ENCODE results near the gene EMC8.

EMC8 gene

GRCh38 chr16:85746460-85747215 is 52.7 kb downstream of the EMC8 start:
- Histone ChIP-seq H3K79me2 (ENCODE audit: low read length) (no peaks in the 10 kb centered on the region), H3K9ac (ENCODE audit: low read length) (no peak overlapping the region), H3K27ac (ENCODE audit: low read length) (no peak overlapping the region)

GRCh38 chr16:85738923-85739715 is 60.2 kb downstream of the EMC8 start:
- no peaks in the 10 kb centered on the region for H3K9me3 ChIP-seq (ENCODE audit: insufficient read depth, low read length)
- no peaks in the 10 kb centered on the region for H3K36me3 ChIP-seq (replicated peaks; ENCODE audit: low read depth, low read length)
- H2AFZ ChIP-seq (ENCODE audit: low read depth, low read length) = no peak overlapping the region
- no peaks in the 10 kb centered on the region for H3K4me1 ChIP-seq (ENCODE audit: low read length)
- no peaks in the 10 kb centered on the region for H4K20me1 ChIP-seq (ENCODE audit: insufficient read depth, low read length)
- no peak for TF ChIP-seq CTCF (IDR thresholded peaks at IDR 0.05; ENCODE audit: low read depth, low read length)
- TF ChIP-seq EZH2phosphoT487 (IDR thresholded peaks at IDR 0.05; ENCODE audit: low read depth) = no peak
- H3K27me3 ChIP-seq (ENCODE audit: low read depth, low read length) = peaks cover 19% of the 10 kb centered on the region
- H3K27ac ChIP-seq (ENCODE audit: low read length) = no peak overlapping the region
- no peak overlapping the region for H3K4me2 ChIP-seq (ENCODE audit: low read length)
- H3K79me2 ChIP-seq (ENCODE audit: low read length) = no peaks in the 10 kb centered on the region
- H3K9ac ChIP-seq (ENCODE audit: low read length) = no peak overlapping the region
- H3K4me3 ChIP-seq (ENCODE audit: low read length) = no peak overlapping the region

More at GRCh38 chr16:85746460-85747215, 52.7 kb downstream of the EMC8 start:
- TF ChIP-seq EZH2phosphoT487 (IDR thresholded peaks at IDR 0.05; ENCODE audit: low read depth) = no peak
- no peaks in the 10 kb centered on the region for H3K36me3 ChIP-seq (replicated peaks; ENCODE audit: low read depth, low read length)
- H3K4me2 ChIP-seq (ENCODE audit: low read length) = no peak overlapping the region
- H4K20me1 ChIP-seq (ENCODE audit: insufficient read depth, low read length) = 0 out of 2 replicates have a peak, but pooled peaks cover 2% of the 10 kb centered on the region
- H3K27me3 ChIP-seq (ENCODE audit: low read depth, low read length) = peaks cover 41% of the 10 kb centered on the region
- H3K4me3 ChIP-seq (ENCODE audit: low read length) = no peak overlapping the region
- peaks cover 11% of the 10 kb centered on the region; the same call in 1 of the 2 replicates for H3K4me1 ChIP-seq (ENCODE audit: low read length)
- H2AFZ ChIP-seq (ENCODE audit: low read depth, low read length) = no peak overlapping the region
- H3K9me3 ChIP-seq (ENCODE audit: insufficient read depth, low read length) = no peaks in the 10 kb centered on the region

- Histone ChIP-seq H3K79me2 (ENCODE audit: low read length) (no peaks in the 10 kb centered on the region), H3K9me3 (ENCODE audit: insufficient read depth, low read length) (no peaks in the 10 kb centered on the region), H3K4me2 (ENCODE audit: low read length) (no peak overlapping the region), H3K4me1 (ENCODE audit: low read length) (no peaks in the 10 kb centered on the region), H3K36me3 (replicated peaks; ENCODE audit: low read depth, low read length) (no peaks in the 10 kb centered on the region), H3K4me3 (ENCODE audit: low read length) (no peak overlapping the region), H4K20me1 (ENCODE audit: insufficient read depth, low read length) (no peaks in the 10 kb centered on the region), H3K27ac (ENCODE audit: low read length) (no peak overlapping the region), H3K9ac (ENCODE audit: low read length) (no peak overlapping the region), H2AFZ (ENCODE audit: low read depth, low read length) (no peak overlapping the region), H3K27me3 (ENCODE audit: low read depth, low read length) (peaks cover 13% of the 10 kb centered on the region; the same call in 1 of the 2 replicates)
- no peak for TF ChIP-seq CTCF (IDR thresholded peaks at IDR 0.05; ENCODE audit: low read depth, low read length)
These were observed 62.4 kb downstream of the EMC8 start for GRCh38 chr16:85736921-85737320.

- H3K27ac ChIP-seq (ENCODE audit: low read length) = no peak overlapping the region
- H3K27me3 ChIP-seq (ENCODE audit: low read depth, low read length) = peaks cover 10% of the 10 kb centered on the region; the same call in 1 of the 2 replicates
- no peaks in the 10 kb centered on the region for H3K4me1 ChIP-seq (ENCODE audit: low read length)
- no peaks in the 10 kb centered on the region for H3K79me2 ChIP-seq (ENCODE audit: low read length)
- no peak overlapping the region for H2AFZ ChIP-seq (ENCODE audit: low read depth, low read length)
- H3K4me3 ChIP-seq (ENCODE audit: low read length) = no peak overlapping the region
- H3K9ac ChIP-seq (ENCODE audit: low read length) = no peak overlapping the region
- no peaks in the 10 kb centered on the region for H4K20me1 ChIP-seq (ENCODE audit: insufficient read depth, low read length)
- H3K4me2 ChIP-seq (ENCODE audit: low read length) = no peak overlapping the region
- no peaks in the 10 kb centered on the region for H3K36me3 ChIP-seq (replicated peaks; ENCODE audit: low read depth, low read length)
- H3K9me3 ChIP-seq (ENCODE audit: insufficient read depth, low read length) = no peaks in the 10 kb centered on the region
- TF ChIP-seq EZH2phosphoT487 (IDR thresholded peaks at IDR 0.05; ENCODE audit: low read depth) (no peak), CTCF (IDR thresholded peaks at IDR 0.05; ENCODE audit: low read depth, low read length) (no peak)
These were observed 63.4 kb downstream of the EMC8 start for GRCh38 chr16:85735946-85736345.

Data from OCI-LY3 (cell line).